Ovary (tissue), 3 donors: ENCODE measurements around the gene HYI.

Source experiments
- CTCF ChIP-seq, 3 donors: fragments of 450-650 bp in 2 of 3; fragments of 200-600 bp in 1 of 3; IDR thresholded peaks; one replicate each; pipeline versions ENCODE4 v1.5.1 to v1.8.0; 2016 to 2022; ENCODE audit warnings: antibody characterized with exemption in 3 of 3, mild to moderate bottlenecking in 1 of 3
- EP300 ChIP-seq: sonication (generic); formaldehyde crosslinking; IDR thresholded peaks from one replicate; pipeline ENCODE4 v1.6.1; 2017; ENCODE audit warnings: antibody characterized with exemption
- POLR2A ChIP-seq: fragments of 450-650 bp; IDR thresholded peaks from one replicate; pipeline ENCODE4 v1.6.1; 2017; ENCODE audit warnings: antibody characterized with exemption, mild to moderate bottlenecking, moderate library complexity
- donor health status: DM: no; HTN: no; CAD: no.

GRCh38 chr1:43420874-43421273 is 32.9 kb downstream of the HYI start:
- TF ChIP-seq CTCF (IDR thresholded peaks at IDR 0.05) (no peak), POLR2A (no peak), EP300 (no peak)
